NCI-H187 (cell line): ENCODE measurements around the gene UVRAG.
"Not testable (repeated sequence)": the region's sequence is repeated elsewhere in the genome, so short reads cannot be mapped to it uniquely, and the experiment has no call there.

Experiments used
- DNase-seq, 2 experiments: peaks; one replicate each; lab custom pipeline; 2025; lab: John Stamatoyannopoulos, UW

The UVRAG gene

DNA sequence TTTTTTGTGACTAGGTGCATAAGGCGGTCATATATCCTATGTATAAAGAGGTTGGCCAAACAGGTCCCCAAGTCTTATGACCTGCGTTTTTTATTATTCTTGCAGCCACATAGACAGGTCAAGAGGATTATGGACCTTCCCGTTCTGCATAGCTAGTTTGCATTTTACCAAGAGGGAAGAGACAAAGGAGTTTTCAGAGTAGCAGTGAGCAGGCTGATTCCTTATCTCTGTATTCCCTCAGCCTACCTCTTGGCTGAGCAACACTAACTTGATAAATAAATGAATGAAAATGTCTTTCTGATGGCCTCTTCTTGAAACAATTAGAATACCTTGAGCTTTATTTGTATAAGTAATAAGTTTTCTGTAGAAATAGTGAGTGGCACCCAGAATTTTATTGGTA lies 210.8 kb downstream of the UVRAG start:
- no peak for DNase-seq

DNA sequence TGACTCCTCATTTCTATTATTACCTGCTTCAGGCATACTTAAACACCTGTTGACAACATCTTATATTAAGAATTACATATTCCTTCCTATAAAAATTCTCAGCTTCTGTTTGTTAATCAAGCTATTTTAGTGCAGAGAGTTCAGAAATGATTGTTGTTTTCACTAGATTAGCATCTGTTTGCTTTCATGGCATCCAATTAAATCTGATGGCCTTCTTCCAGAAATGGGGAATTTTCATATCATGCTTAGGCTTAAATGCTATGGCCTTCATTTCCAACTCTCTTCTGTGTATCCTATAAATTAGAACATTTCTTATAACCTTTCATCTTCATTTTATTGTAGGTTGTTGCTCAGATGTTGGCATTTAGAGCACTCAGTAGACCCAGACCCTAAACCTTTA lies 211.3 kb downstream of the UVRAG start:
- DNase-seq = no peak

DNA sequence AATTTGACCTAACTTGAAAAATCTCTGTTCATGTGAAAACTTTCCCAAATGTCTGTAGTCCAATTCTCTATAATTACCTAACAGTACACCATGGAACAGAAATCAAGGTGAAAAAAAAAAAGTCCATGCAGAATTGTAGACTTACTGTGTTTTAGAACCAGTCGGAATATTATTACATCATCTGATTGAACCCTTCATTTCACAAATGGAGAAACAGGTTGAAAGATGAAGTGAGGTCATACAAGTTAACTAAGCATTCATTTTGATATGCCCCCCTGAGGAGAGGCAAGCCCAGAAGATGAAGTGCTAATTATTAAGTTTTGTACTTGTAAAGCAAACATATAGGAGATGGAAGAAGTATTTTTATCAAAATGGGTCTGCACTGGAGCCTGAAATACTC lies 211.9 kb downstream of the UVRAG start:
- no peak for DNase-seq

DNA sequence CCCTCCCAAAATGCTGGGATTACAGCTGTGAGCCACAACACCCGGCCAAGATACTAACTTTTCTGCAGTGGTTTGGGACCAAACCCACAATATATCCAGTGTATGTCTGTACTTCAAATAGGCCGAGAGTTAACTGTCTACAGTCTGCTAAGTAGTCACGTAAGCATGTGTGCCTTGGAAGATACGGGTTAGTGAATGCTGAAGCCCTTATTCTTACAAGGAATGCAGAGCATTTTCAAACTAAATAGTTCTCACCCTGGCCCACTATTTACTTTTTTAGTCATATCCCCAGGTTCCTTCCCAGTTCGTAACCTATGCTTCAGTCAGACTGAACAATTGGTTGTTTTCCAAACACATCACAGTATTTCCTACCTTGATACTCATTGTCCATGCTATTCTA lies 215.3 kb downstream of the UVRAG start:
- DNase-seq = no peak

DNA sequence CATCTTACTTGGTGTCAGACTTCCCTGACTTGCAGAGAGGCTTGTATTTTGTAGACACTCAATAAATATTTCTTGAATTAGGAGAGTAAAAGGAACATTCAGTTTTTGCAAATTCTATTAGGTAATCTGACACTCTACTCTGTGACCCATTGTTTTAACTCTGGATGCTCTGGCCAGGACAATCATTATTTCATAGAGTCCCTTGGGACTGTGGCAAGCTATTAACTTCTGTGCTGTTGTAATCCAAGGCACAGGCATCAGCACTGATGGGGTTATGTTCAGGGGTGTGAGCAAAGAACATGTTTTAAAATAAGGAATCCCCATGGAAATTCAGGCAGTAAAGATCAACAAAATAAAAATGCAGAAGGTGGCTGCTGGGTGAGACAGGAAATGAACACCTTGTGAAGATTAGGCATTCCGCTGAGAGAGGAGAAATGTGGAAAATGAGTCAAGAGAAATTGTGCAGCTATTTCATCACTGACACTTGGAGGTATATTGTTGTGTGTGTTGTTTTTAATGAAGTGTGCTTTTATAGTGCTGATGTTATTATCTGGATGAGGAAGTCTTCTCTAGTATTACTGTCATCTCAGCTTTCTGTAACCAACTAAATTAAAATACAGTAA lies 216.1 kb downstream of the UVRAG start:
- no peak for DNase-seq

DNA sequence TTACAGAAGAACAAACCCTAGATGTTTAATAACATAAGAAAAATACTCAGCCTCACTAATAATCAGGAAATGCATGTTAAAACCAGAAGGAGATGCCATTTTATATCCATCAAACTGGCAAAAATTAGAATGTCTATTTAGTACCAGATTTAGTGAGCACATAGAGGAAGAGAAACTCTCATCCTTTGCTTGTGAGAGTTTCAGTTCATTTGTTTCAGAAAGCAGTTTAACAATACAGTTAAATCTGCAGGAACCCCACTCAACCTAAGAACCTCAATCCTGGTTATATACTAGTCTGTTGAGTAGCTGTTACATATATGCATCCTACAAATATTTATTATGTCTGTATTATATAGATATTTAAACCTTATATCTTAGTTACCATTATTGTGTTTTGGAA lies 218.7 kb downstream of the UVRAG start:
- no peak for DNase-seq

DNA sequence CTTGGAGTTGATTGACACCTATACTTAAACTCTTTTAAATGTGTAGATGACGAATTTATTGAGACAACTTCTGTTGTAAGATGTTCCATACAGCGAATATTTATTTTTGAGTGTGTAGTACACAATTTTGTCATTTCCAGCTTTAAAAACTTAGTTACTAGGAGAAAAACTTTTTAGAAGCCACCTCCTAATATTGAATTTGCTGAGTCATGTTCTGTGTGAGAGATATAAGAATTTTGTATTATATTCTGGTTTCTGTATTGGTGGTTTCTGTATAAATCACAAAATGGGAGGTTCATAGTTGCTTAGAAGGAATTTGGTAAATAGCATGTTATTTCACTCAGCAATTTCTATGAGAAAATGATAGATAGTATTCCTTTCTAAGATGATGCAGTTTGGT lies 220.0 kb downstream of the UVRAG start:
- no peak for DNase-seq

DNA sequence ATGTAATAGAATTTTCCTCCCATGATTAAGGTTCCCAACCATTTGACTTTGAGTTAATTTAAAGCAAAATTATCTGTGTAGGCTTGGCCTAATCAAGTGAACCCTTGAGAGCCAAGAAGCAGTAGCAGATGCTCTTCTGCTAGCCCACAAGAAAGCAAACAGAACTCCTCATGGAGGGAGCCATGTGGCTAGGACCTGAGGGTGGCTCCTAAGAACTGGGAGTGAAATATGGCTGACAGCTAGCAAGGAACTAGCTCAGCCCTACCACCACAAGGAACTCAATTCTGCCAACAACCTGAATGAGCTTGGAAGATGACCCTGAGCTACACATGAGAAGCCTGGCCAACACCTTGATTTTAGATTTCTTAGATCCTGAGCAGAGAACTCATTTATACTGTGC lies 223.6 kb downstream of the UVRAG start:
- DNase-seq = no peak

DNA sequence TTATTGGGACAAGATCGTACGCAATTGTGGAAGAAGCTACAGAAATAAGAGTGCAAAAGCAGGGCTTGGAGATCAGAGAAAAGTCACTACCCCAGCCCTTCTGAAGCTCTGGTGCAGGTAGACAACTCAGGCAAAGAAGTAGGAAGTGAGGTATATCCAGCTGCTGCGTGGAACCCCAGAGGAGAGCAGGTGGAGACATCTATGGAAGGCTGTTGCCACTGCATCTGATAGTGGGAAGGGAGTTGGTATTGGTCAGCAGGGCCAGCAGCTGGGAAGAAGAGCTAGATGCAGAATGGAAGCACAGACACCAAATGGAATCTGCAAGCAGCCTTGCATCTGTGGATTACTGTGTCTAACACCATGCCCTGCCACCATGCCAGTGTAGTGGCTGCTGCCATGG lies 226.2 kb downstream of the UVRAG start:
- DNase-seq = no peak

DNA sequence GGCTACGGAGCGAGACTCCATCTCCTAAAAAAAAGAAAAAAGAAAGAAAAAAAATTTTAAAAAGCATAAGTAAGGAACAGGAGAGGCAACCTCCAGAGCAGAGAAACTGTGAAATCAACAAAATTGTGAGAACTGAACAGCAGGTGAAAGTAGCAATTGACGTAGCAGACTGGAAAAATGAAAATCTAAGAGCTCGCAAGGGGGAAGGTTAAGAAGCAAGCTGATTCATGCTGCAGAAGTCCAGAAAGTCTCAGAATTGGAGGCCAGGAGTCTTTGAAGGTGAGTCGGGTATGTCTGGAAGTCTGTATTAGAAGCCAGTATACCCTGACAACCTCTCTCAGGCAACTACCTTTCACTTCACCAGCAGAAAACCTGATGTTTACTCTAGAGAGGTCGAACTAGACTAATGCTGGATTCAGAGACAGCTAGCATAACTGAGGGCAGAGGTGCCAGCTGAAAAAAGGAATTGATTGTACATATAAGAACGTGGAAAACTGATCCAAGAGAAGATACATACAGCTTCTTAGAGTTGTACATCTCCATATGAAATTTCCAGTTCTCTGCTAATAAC lies 229.8 kb downstream of the UVRAG start:
- no peak for DNase-seq

DNA sequence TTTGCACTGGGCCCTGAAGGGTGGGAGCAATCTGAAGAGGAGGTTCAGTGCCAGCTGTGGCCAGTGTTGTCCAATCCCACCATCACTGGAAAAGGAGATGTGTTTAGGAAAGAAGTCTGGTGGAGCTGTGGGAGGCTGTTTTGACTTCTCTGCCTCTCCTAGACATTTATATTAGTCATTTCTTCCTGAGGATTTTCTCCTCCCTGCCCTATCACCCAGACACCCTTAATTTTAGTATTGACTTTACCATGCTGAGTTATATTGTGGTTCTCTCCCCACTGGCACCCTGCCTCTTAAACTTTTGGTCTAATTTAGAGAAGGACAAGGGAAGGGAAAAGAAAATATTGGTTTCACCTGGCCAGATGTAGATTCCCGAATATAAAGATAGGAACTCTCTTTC lies 232.2 kb downstream of the UVRAG start:
- DNase-seq = no peak

DNA sequence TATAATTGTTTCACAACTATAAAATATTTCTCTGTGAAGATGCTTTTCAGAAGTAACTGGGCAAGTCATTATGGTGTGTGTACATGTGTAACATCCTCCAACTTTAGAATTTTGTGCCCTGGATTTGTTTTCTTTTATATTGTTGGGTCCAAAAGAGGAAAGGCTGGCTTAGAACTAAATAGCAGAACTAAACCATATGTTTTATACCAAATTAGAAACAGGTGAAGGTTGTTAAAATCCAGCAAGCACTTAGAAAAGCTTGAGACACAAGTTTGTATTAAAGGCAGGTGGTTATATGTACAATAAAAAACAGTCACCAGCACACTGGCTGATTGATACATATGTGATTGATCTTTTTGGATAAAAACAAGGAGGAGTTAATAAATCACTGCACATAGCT lies 232.8 kb downstream of the UVRAG start:
- DNase-seq = no peak

DNA sequence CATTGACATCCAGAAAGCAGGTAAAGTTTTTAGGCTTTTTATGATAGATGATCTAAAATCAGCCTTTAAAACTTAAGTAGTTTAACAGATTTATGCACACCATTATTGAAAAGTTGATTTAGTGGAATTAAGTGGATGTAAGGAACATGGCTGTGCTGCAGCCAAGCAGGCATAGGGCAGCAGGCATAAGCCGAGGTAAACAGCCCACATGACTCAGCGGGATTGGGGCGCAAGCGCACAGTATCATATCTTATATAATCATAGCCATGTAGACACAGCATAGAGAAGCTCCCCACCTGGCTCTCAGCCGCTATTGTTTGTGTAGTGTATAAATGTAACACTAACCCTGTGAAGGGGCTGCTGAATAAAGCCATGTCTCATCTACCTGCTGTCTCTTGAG lies 233.8 kb downstream of the UVRAG start:
- DNase-seq = no peak

DNA sequence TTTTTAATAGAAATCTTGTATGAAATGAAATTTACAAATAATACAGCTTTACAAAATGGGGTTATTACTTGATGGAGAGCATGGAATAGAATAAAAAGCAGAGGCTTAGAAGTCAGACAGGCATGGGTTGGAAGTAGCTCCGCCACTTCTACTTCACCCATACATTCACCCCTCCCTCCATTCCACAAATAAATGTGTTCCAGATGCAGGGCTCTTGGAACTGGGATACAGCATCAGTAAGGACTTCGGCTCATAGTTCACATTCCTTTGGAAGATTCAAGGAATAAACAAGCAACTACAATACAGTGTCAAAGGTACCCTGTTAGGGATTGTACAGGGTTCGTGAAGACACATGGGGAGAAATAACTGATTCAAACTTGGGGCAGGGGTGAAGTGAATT lies 234.5 kb downstream of the UVRAG start:
- DNase-seq = no peak

DNA sequence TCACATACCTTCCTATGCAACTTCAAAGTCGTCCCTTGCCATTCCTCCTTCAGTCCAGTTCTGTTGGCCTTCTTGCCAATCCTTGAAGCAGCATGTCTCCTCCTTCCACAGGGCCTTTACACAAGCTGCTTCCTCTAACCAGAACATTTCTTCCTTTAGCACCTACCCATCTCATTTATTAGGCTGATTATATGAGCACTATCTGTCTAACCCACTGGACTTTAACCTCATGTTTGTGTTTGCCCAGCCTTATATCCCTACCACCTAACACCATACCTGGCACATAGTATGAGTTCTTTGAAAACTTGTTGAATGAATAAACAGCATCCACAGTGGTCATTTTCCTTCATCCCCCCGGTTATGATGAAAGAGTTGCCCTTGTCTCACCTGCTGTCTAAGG lies 236.9 kb downstream of the UVRAG start:
- DNase-seq = no peak

DNA sequence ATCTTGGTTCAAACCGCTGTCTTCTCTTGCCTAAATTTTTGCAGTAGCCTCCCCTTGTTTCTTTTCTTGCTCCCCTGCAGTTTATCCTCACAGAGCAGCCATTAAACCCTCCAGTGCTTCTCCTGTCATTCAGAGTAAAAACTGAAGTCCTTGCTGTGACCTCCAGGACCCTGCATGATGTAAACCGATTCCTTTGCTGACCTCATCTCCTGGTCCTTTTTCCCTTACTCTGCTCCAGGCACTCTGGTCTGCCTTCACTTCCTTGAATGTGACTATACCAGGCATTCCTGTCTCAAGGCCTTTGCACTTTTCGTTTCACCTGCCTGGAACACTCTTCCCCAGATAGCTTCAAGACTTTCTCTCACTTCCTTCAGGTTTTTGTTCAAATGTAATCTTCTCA lies 239.3 kb downstream of the UVRAG start:
- no peak for DNase-seq

DNA sequence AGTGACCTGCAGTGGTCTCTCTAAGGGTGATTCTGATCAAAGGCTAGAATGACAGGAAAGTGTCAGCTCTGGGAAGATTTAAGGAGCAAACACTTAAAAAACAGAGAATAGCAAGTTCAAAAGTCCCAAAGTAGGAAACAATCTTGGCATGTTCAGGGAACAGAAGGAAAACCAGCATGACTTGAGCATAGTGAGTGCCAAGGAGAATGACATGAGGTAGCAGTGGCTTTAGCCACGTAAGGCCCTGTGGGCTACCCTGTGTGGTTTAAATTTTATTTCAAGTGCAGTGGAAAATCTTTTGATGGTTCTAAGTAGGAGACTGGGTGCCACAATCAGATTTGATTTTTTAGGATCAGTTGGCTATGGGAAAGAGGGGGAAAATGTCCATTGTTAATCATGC lies 241.9 kb downstream of the UVRAG start:
- no peak for DNase-seq

DNA sequence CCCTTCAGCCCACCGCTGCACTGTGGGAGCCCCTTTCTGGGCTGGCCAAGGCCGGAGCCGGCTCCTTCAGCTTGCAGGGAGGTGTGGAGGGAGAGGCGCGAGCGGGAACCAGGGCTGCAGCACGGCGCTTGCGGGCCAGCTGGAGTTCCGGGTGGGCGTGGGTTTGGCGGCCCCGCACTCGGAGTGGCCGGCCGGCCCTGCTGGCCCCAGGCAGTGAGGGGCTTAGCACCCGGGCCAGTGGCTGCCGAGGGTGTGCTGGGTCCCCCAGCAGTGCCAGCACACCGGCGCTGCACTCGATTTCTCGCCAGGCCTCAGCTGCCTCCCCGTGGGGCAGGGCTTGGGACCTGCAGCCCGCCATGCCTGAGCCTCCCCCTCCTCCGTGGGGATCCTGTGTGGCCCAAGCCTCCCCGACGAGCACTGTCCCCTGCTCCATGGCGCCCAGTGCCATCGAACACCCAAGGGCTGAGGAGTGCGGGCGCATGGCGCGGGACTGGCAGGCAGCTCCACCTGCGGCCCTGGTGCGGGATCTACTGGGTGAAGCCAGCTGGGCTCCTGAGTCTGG lies 245.5 kb downstream of the UVRAG start:
- not testable (repeated sequence) for DNase-seq

DNA sequence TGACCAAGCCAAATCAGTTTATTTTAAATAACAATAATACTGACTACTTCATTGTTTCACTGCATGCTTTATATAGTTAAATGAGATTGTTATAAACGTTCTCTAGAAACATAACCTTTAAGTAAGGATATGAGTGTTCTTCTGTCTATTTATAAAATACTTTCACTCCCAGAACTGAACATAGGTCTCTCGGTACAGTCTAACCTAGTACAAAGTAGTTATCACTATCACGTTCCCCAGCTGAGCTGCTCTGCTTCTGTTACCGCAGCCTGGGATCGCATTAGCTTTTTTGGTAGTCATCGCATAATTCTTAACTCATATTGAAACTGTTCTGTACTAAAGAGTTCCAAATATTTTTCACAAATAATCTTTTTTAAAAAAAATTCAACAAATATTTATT lies 247.7 kb downstream of the UVRAG start:
- DNase-seq = no peak

DNA sequence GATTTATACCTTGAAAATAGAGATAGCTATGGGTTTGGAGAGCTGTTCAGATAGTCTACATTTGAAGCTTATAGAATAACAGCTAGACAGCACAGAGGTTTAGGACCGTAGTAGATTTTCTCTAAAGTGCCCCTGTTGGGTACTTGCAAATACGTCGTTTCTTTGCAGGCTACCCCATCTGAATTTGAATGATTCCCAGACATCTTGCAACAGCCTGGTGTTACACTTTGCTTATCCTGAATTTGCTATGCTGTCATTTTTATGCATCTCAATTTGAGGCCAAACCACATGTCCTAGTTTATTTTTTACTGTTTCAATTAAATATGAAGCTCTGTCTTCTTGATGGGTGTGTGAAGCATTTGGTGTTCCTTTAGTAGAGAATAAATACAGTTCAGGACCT lies 249.2 kb downstream of the UVRAG start:
- DNase-seq = no peak

DNA sequence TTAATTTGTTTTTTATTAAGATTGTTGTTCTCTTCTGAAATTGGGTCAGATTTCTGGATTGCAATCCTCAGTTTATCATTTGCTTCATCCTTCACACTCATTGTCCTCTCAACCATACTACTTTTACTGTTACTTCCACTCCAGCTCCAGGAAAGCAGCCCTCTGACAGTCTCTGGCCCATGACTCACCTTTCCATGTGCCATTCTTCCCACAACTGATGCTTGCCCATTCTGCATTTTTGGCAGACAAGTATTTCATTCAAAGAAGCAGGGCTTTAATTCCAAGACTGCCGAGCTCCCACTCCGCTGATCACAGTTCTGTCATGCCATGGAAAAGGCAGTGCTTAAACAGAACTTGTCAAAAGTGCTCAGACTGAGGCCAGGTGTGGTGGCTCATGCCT lies 252.1 kb downstream of the UVRAG start:
- no peak for DNase-seq

DNA sequence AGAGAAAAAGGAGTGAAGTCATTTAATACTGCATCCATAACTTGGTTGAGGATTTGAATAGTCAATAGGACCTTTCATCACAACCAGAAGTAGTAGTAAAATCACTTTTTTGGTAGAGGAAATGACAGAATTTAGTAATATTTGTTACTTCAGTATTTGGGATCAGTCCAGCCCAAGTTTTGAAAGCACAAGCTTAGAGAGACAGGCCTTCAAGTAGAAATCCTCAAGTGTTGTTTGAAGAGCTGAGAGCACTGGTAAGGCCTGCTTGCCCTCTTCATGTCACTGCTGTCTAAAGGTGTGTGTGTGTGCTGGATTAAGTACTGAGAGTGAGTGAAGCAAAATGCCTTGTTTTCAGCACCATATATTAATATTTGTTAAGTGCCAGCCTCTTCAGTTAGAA lies 254.0 kb downstream of the UVRAG start:
- DNase-seq = no peak

DNA sequence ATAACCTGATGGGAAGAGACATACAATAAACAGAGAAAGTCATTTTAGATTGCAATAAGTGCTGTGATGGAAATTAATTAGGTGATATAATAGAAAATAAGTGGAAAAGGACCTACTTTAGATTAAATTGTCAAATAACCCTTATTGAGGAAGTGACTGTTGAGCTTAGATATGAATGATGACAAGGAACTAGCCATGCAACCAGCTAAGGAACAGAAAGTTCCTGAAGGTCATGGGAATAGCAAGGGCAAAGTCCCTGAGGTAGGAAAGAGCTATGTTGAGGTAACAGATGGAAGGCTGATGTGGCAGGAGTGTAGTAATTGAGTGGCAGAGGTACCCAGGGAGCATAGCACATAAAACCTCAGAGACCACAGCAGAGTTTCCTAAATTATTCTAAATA lies 256.1 kb downstream of the UVRAG start:
- DNase-seq = no peak

DNA sequence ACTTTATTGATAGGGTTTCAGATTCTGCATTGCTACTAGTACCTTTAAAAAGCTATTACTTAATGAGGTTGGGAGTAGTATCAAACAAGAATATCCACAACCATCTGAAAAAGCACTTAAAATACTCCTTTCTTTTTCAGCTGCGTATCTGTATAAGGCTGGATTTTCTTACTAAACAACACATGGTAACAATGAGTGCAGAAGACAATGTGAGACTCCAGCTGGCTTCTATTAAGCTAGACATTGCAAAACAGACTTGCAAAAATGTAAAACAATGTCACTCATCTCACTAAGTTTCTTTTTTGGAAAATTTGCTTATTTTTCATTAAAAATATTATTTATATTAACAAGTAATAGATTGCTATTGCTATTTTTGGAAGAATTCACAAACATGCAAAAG lies 258.7 kb downstream of the UVRAG start:
- DNase-seq = no peak
